DND-41 (cell line): ENCODE results near the gene PSD4.

ENCODE experiments used
- ATAC-seq: fragments of 200-7000 bp; cut with Tn5 transposase; 3 replicates; pipeline ENCODE4 v1.9.1; 2021; ENCODE audit warnings: low read depth; ENCODE audit not compliant: insufficient read depth
- DNase-seq: peaks from one replicate; pipeline ENCODE4 v3.0.0-alpha.2; 2020
- H2AFZ ChIP-seq: 2 replicates; pipeline ENCODE4 v1.6.0; 2012; ENCODE audit warnings: low read depth, low read length
- H3K27ac ChIP-seq: 2 replicates; pipeline ENCODE4 v1.5.1; 2012; ENCODE audit warnings: low read length, inconsistent platforms
- H3K27me3 ChIP-seq: fragments of 200-600 bp; sonication (generic); 2 replicates; pipeline ENCODE4 v1.6.0; 2012; ENCODE audit warnings: low read length, mild to moderate bottlenecking, inconsistent platforms; ENCODE audit not compliant: insufficient read depth, poor library complexity
- H3K36me3 ChIP-seq: 2 replicates; pipeline ENCODE4 v1.5.1; 2012; ENCODE audit warnings: low read length, inconsistent platforms; ENCODE audit not compliant: insufficient read depth
- H3K4me1 ChIP-seq: 2 replicates; pipeline ENCODE4 v1.5.1; 2012; ENCODE audit warnings: mild to moderate bottlenecking, low read length; ENCODE audit not compliant: insufficient read depth
- H3K4me2 ChIP-seq: 2 replicates; pipeline ENCODE4 v1.6.0; 2012; ENCODE audit warnings: mild to moderate bottlenecking, moderate library complexity, low read length, inconsistent platforms; ENCODE audit not compliant: insufficient read depth
- H3K4me3 ChIP-seq, 2 experiments: fragments of 200-600 bp in 1 of 2; shearing (Covaris generic) in 1 of 2; 2 replicates each; pipeline ENCODE4 v1.5.1; 2012 to 2016; ENCODE audit warnings: inconsistent platforms in 2 of 2, low read length in 2 of 2, mild to moderate bottlenecking in 2 of 2, low read depth in 1 of 2, moderate library complexity in 1 of 2
- H3K79me2 ChIP-seq: 2 replicates; pipeline ENCODE4 v1.6.0; 2012; ENCODE audit warnings: low read length, inconsistent platforms; ENCODE audit not compliant: insufficient read depth
- H3K9ac ChIP-seq: 2 replicates; pipeline ENCODE4 v1.6.0; 2012; ENCODE audit warnings: low read depth, mild to moderate bottlenecking, inconsistent platforms, low read length, moderate library complexity
- H3K9me3 ChIP-seq: 2 replicates; pipeline ENCODE4 v1.5.1; 2012; ENCODE audit warnings: low read length, moderate library complexity, mild to moderate bottlenecking, inconsistent platforms; ENCODE audit not compliant: insufficient read depth, severe bottlenecking
- H4K20me1 ChIP-seq: 2 replicates; pipeline ENCODE4 v1.6.0; 2012; ENCODE audit warnings: low read length; ENCODE audit not compliant: insufficient read depth
- EZH2 ChIP-seq: IDR thresholded peaks from 3 replicates; pipeline ENCODE4 v1.6.1; 2012; ENCODE audit warnings: borderline replicate concordance, low read depth, mild to moderate bottlenecking, moderate library complexity, low read length, inconsistent platforms; ENCODE audit not compliant: severe bottlenecking
- TF ChIP-seq, protein P1 (sequence below): IDR thresholded peaks from 2 replicates; pipeline ENCODE4 v1.5.1; 2012; ENCODE audit warnings: borderline replicate concordance, low read length, moderate library complexity, mild to moderate bottlenecking; ENCODE audit not compliant: poor library complexity, severe bottlenecking; ENCODE audit errors: extremely low read depth

Gene PSD4

DNA sequence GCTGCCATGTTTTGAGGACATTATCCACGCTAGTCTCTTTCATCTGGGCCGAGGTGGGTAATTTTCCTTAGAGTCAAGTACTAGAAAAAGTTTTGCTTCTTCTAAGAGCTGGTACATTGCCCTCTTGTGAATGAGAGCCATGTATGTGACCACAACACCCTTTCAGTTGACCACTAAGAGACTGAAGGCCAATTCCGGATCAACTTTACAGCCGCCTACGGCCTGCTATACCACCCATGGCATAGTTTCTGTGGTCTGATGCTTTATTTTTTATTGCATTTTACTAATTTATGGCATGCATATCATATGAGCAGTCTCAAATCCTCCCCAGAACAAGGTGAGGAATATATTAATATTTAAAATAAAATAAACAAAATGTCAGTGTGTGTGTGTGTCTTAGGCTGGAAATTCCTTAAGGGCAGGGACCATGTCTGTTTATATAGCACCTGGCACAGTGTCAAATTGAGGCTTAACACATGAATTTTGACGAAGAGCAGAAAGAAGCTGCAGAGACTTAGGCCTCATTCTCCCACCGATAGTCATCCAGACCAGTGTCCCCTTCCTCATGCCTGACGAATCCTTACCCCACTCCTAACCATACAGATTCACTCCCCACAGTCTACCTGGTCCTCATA is 35.4 kb downstream of the PSD4 start:
- Histone ChIP-seq H4K20me1 (peaks cover 4% of the 10 kb centered on the region; the same call in 1 of the 2 replicates), H2AFZ (no peak overlapping the region), H3K9ac (no peak overlapping the region), H3K79me2 (no peaks in the 10 kb centered on the region), H3K4me1 (no peaks in the 10 kb centered on the region), H3K9me3 (no peaks in the 10 kb centered on the region), H3K27me3 (no peaks in the 10 kb centered on the region), H3K4me3 (no peak overlapping the region), H3K36me3 (no peaks in the 10 kb centered on the region), H3K4me2 (no peak overlapping the region), H3K27ac (no peak overlapping the region)
- DNase-seq (no peak), ATAC-seq (no peak)
- TF ChIP-seq EZH2 = no peak
- TF ChIP-seq, protein P1, sequence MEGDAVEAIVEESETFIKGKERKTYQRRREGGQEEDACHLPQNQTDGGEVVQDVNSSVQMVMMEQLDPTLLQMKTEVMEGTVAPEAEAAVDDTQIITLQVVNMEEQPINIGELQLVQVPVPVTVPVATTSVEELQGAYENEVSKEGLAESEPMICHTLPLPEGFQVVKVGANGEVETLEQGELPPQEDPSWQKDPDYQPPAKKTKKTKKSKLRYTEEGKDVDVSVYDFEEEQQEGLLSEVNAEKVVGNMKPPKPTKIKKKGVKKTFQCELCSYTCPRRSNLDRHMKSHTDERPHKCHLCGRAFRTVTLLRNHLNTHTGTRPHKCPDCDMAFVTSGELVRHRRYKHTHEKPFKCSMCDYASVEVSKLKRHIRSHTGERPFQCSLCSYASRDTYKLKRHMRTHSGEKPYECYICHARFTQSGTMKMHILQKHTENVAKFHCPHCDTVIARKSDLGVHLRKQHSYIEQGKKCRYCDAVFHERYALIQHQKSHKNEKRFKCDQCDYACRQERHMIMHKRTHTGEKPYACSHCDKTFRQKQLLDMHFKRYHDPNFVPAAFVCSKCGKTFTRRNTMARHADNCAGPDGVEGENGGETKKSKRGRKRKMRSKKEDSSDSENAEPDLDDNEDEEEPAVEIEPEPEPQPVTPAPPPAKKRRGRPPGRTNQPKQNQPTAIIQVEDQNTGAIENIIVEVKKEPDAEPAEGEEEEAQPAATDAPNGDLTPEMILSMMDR = no peak

DNA sequence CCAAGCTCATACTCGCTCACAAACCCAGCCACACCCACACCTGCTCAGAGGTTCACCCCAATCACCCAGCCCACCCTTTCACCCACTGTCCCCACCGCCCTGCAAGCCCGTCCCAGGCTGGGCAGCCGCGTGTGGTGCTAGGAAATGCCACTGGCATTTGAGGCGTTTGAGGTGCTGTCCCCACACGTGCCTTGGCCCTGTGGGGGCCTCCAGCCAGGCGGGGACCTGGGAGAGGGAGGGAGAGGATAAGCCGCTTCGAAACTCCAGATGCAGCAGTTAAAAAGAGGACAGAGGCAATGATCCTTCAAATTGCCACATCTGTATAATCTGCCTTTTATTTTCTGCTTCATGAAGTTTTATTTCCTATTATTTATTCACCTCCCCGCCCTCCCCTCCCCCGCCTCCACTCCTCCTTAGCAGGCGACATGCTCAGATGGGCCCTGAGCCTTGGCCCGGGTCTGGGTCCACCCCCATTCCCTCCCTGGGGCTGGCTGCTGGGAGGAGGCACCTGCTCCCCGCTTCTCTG is 35.9 kb downstream of the PSD4 start:
- Histone ChIP-seq H3K4me1 (no peaks in the 10 kb centered on the region), H3K4me2 (no peak overlapping the region), H4K20me1 (no peaks in the 10 kb centered on the region), H3K9ac (no peak overlapping the region), H3K27ac (no peak overlapping the region), H3K36me3 (no peaks in the 10 kb centered on the region), H3K9me3 (no peaks in the 10 kb centered on the region), H2AFZ (no peak overlapping the region), H3K4me3 (no peak overlapping the region), H3K27me3 (no peaks in the 10 kb centered on the region), H3K79me2 (no peaks in the 10 kb centered on the region)
- DNase-seq (no peak), ATAC-seq (no peak)
- TF ChIP-seq, protein P1 = no peak

DNA sequence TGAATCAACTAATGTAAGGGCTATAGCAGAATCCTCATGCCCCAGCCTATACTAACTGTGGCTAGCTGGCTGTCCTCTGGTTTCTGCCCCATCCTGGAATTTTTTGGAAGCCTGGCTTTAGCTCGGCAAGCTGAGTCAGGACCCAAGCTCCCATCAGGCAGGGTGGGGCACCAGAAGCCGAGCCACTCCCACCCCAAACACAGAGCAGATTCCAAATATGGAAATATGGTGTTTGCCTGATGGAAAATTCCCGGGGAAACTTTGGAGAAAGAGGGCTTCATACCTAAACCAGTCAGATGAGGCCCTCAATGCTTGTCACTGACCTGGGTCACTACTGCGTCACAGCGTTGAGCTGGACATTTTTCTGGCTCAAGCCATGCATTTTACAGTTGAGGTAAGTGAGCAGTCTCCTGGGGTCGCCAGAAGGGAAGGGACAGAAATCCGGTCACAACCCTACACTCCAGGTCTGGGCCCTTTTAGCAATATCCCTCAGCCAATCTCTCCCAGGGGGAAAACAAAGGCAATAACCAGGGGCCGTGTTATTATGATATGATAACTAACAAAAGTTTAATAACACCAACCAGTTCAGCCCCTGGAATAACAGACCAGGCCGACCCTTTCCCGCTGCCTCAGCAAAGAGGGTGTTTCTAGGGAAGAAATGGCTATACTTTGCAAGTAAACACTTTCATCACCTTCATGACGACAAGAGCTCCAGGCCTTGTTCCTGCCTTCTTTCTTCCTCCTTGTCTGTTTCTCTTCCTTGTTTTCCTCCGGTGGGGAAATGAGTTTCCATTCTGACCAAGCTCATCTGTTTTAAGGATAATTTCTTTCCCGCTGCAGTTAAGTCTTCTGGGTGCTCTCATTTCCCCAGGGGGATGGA is 37.7 kb downstream of the PSD4 start:
- Histone ChIP-seq H3K79me2 (no peaks in the 10 kb centered on the region), H3K9ac (no peak overlapping the region), H3K9me3 (no peaks in the 10 kb centered on the region), H3K4me3 (no peak overlapping the region), H4K20me1 (no peaks in the 10 kb centered on the region), H3K4me1 (no peaks in the 10 kb centered on the region), H3K27me3 (no peaks in the 10 kb centered on the region), H3K36me3 (no peaks in the 10 kb centered on the region), H3K27ac (no peak overlapping the region), H2AFZ (no peak overlapping the region), H3K4me2 (no peak overlapping the region)
- DNase-seq (no peak), ATAC-seq (no peak)
- no peak for TF ChIP-seq EZH2
- TF ChIP-seq, protein P1 = no peak
